ENCODE measurements around the gene PLCB1. TPM values are rescaled to one million over a fixed set of nuclear protein-coding genes. Genes with fewer than 3 reads are reported as not detected.

PLCB1 gene
- total RNA-seq, 1 experiment from 2014 or later = not detected

DNA sequence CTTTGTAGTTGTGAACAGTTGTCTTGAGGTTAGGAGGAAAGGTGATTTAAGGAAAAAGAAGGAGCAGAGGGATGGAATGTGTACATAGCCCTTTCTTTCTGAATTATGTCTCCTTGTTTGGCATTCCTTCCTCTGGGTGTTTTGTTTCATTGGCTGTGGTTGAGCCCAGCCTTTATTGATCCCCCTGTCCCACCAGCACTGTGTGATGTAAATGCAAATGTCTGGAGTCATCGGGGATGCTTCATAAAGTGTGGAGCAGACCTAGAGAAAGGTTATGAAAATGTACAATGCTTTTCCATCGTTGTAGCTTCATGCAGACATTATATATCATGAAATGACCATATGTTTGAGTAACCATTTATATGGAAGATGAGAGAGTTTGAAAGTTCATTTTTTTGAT, 164.5 kb downstream of the PLCB1 start:
- POLR2A ChIA-PET (ENCODE audit: unreplicated experiment) = no interaction called here
- intact Hi-C loops (cut with micrococcal nuclease; ENCODE audit: unreplicated experiment) = no loop called here
- no TSS peak for BruUV-seq (replicated peaks)

GRCh38 chr20:8298426-8299043, 166.5 kb downstream of the PLCB1 start:
- DNase-seq = no peak
- POLR2A ChIA-PET (ENCODE audit: unreplicated experiment) = no interaction called here
- 0 out of 2 replicates have a peak, but pooled peaks cover 3% of the 10 kb centered on the region for H4K20me1 ChIP-seq (ENCODE audit: insufficient read depth)
- no peaks in the 10 kb centered on the region for H3K36me3 ChIP-seq (ENCODE audit: low read depth)
- H3K27me3 ChIP-seq (ENCODE audit: insufficient read depth, low read depth) = no peaks in the 10 kb centered on the region
- intact Hi-C loops (cut with micrococcal nuclease; ENCODE audit: unreplicated experiment) = no loop called here
- H3K9me3 ChIP-seq (ENCODE audit: insufficient read depth, low read depth) = no peaks in the 10 kb centered on the region
- H3K4me1 ChIP-seq (replicated peaks; ENCODE audit: insufficient read depth) = no peaks in the 10 kb centered on the region
- no peak overlapping the region for H3K27ac ChIP-seq
- no peak overlapping the region for H3K4me2 ChIP-seq
- H2AFZ ChIP-seq = no peak overlapping the region
- CTCF ChIA-PET = no interaction called here
- no peaks in the 10 kb centered on the region for H3K9me2 ChIP-seq (ENCODE audit: insufficient read depth)
- H3K79me2 ChIP-seq (ENCODE audit: low read depth) = no peaks in the 10 kb centered on the region
- H3K4me3 ChIP-seq = no peak overlapping the region
- H3F3A ChIP-seq (ENCODE audit: insufficient read depth, low read depth) = no peaks in the 10 kb centered on the region
- no peak for TF ChIP-seq EZH2 (IDR thresholded peaks at IDR 0.05; ENCODE audit: low read depth)
- TF ChIP-seq, protein P1, sequence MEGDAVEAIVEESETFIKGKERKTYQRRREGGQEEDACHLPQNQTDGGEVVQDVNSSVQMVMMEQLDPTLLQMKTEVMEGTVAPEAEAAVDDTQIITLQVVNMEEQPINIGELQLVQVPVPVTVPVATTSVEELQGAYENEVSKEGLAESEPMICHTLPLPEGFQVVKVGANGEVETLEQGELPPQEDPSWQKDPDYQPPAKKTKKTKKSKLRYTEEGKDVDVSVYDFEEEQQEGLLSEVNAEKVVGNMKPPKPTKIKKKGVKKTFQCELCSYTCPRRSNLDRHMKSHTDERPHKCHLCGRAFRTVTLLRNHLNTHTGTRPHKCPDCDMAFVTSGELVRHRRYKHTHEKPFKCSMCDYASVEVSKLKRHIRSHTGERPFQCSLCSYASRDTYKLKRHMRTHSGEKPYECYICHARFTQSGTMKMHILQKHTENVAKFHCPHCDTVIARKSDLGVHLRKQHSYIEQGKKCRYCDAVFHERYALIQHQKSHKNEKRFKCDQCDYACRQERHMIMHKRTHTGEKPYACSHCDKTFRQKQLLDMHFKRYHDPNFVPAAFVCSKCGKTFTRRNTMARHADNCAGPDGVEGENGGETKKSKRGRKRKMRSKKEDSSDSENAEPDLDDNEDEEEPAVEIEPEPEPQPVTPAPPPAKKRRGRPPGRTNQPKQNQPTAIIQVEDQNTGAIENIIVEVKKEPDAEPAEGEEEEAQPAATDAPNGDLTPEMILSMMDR (conservative IDR thresholded peaks at IDR 0.05) = no peak
- no TSS peak for BruUV-seq (replicated peaks)

More for the DNA sequence above, 164.5 kb downstream of the PLCB1 start:
- no peaks in the 10 kb centered on the region for H3K4me1 ChIP-seq (replicated peaks; ENCODE audit: insufficient read depth)
- no peak overlapping the region for H3K27ac ChIP-seq
- H3K4me2 ChIP-seq = no peak overlapping the region
- DNase-seq = no peak
- no peaks in the 10 kb centered on the region for H3K9me2 ChIP-seq (ENCODE audit: insufficient read depth)
- TF ChIP-seq, protein P1 (conservative IDR thresholded peaks at IDR 0.05) = no peak
- no peak for TF ChIP-seq EZH2 (IDR thresholded peaks at IDR 0.05; ENCODE audit: low read depth)
- H3F3A ChIP-seq (ENCODE audit: insufficient read depth, low read depth) = no peaks in the 10 kb centered on the region
- no peak overlapping the region for H2AFZ ChIP-seq
- CTCF ChIA-PET = no interaction called here
- no peaks in the 10 kb centered on the region for H3K9me3 ChIP-seq (ENCODE audit: insufficient read depth, low read depth)
- H3K36me3 ChIP-seq (ENCODE audit: low read depth) = no peaks in the 10 kb centered on the region
- H3K4me3 ChIP-seq = no peak overlapping the region
- no peaks in the 10 kb centered on the region for H3K27me3 ChIP-seq (ENCODE audit: insufficient read depth, low read depth)
- no peaks in the 10 kb centered on the region for H3K79me2 ChIP-seq (ENCODE audit: low read depth)
- H4K20me1 ChIP-seq (ENCODE audit: insufficient read depth) = 0 out of 2 replicates have a peak, but pooled peaks cover 2% of the 10 kb centered on the region

GRCh38 chr20:8299921-8300320, 167.9 kb downstream of the PLCB1 start:
- Histone ChIP-seq H3F3A (ENCODE audit: insufficient read depth, low read depth) (no peaks in the 10 kb centered on the region), H3K4me2 (no peak overlapping the region), H3K9me3 (ENCODE audit: insufficient read depth, low read depth) (no peaks in the 10 kb centered on the region), H3K79me2 (ENCODE audit: low read depth) (no peaks in the 10 kb centered on the region), H3K36me3 (ENCODE audit: low read depth) (no peaks in the 10 kb centered on the region), H4K20me1 (ENCODE audit: insufficient read depth) (0 out of 2 replicates have a peak, but pooled peaks cover 3% of the 10 kb centered on the region), H3K27me3 (ENCODE audit: insufficient read depth, low read depth) (no peaks in the 10 kb centered on the region), H3K9me2 (ENCODE audit: insufficient read depth) (no peaks in the 10 kb centered on the region), H3K4me1 (replicated peaks; ENCODE audit: insufficient read depth) (no peaks in the 10 kb centered on the region), H3K27ac (no peak overlapping the region), H3K4me3 (no peak overlapping the region), H2AFZ (no peak overlapping the region)
- CTCF ChIA-PET = no interaction called here
- no peak for TF ChIP-seq EZH2 (IDR thresholded peaks at IDR 0.05; ENCODE audit: low read depth)
- TF ChIP-seq, protein P1 (conservative IDR thresholded peaks at IDR 0.05) = no peak
- BruUV-seq (replicated peaks) = no TSS peak
- POLR2A ChIA-PET (ENCODE audit: unreplicated experiment) = no interaction called here
- DNase-seq = no peak
- intact Hi-C loops (cut with micrococcal nuclease; ENCODE audit: unreplicated experiment) = loop anchor here (10.0 kb wide), 1 partner anchor 365 kb away; no protein-coding TSS in a partner anchor

Data from PC-9 (cell line).